Measurements from ENCODE around the gene ERCC1.

DNA sequence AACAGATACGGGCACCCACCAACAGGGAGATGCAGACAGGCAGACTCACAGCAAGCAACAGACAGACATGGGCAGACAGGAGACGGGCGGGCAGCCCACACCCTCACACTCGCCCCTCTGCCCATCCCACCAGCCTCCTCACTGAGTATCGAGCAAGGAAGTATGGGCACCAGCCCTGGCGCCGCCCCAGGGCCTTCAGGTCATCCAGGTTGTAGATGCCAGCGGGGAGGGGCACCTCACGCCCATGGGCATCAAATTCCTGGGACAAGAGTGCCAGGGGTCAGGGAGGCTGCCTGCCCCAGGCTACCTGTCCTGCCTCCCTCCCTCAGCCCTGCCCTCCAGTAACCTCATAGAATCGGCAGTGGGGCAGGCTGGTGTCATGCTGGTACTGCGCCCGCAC lies 59.0 kb downstream of the ERCC1 start:
- TF ChIP-seq POLR2A (IDR thresholded peaks at IDR 0.05; ENCODE audit: low read depth, low read length): no peak
- TF ChIP-seq TAF1 (IDR thresholded peaks at IDR 0.05; ENCODE audit: low read depth, low read length): no peak
- no peak for TF ChIP-seq POLR2AphosphoS5 (IDR thresholded peaks at IDR 0.05; ENCODE audit: low read depth, low read length)
- no peak for TF ChIP-seq POU2F2 (IDR thresholded peaks at IDR 0.05; ENCODE audit: low read depth, low read length)
- TF ChIP-seq SPI1 (IDR thresholded peaks at IDR 0.05; ENCODE audit: low read depth, low read length): no peak
